Heart right ventricle (tissue), 16 donors: ENCODE results near the gene HCK. TPM values are rescaled to one million over a fixed set of nuclear protein-coding genes. Genes with fewer than 3 reads are reported as not detected.

Experiments used
- ATAC-seq, 8 donors: fragments of 200-7000 bp; cut with Tn5 transposase; one replicate each; pipeline ENCODE4 v1.9.1; 2020; ENCODE audit warnings: mild to moderate bottlenecking in 8 of 8, moderate library complexity in 8 of 8, moderate number of reproducible peaks in 1 of 8
- DNase-seq, 2 donors: peaks; one replicate each; pipeline ENCODE4 v3.0.0-alpha.2; 2020
- H3K27ac ChIP-seq, 10 donors: fragments of 200-600 bp; sonication (generic) in 2 of 10; one replicate each; pipeline versions ENCODE4 v1.5.0 to v1.8.0; 2020 to 2022; ENCODE audit warnings: mild to moderate bottlenecking in 3 of 10
- H3K27me3 ChIP-seq, 7 donors: fragments of 200-600 bp; one replicate each; pipeline ENCODE4 v1.8.0; 2021 to 2022; ENCODE audit warnings: mild to moderate bottlenecking in 2 of 7
- H3K36me3 ChIP-seq, 9 donors: fragments of 200-600 bp; sonication (generic) in 1 of 9; one replicate each; pipeline versions ENCODE4 v1.5.0 to v1.8.0; 2020 to 2022; ENCODE audit warnings: mild to moderate bottlenecking in 2 of 9
- H3K4me1 ChIP-seq, 9 donors: fragments of 200-600 bp; sonication (generic) in 1 of 9; one replicate each; pipeline versions ENCODE4 v1.5.0 to v1.8.0; 2020 to 2022; ENCODE audit warnings: mild to moderate bottlenecking in 4 of 9
- H3K4me3 ChIP-seq, 10 donors: fragments of 200-600 bp; sonication (generic) in 2 of 10; one replicate each; pipeline versions ENCODE4 v1.5.0 to v1.8.0; 2020 to 2022; ENCODE audit warnings: mild to moderate bottlenecking in 7 of 10, moderate library complexity in 2 of 10
- H3K9me3 ChIP-seq, 11 donors: fragments of 200-600 bp in 10 of 11; sonication (generic) in 2 of 11; one replicate each; pipeline versions ENCODE4 v1.5.0 to v1.8.0; 2013 to 2022; ENCODE audit warnings: mild to moderate bottlenecking in 2 of 11, control low read depth in 1 of 11, moderate library complexity in 1 of 11
- CTCF ChIP-seq, 9 donors: fragments of 200-600 bp; sonication (generic) in 2 of 9; IDR thresholded peaks; one replicate each; pipeline versions ENCODE4 v1.5.0 to v1.8.0; 2021 to 2022; ENCODE audit warnings: antibody characterized with exemption in 9 of 9, mild to moderate bottlenecking in 5 of 9, moderate library complexity in 1 of 9
- WGBS, 2 donors: extraction: QIAGEN DNeasy Blood & Tissue Kit; methylation state at CpG; one replicate each; pipeline ENCODE4 v1.1.7; 2013; ENCODE audit warnings: inconsistent platforms in 1 of 2; 5-methylcytosine and 5-hydroxymethylcytosine counted together
- intact Hi-C, 10 donors: fragments of 100-400 bp; cut with DNase I; formaldehyde crosslinking; loops; one replicate each; pipeline versions ENCODE4 v1.11.1 to v1.14.2; 2022
- polyA plus RNA-seq, 2 donors: library from polyadenylated mRNA; stranded (reverse); fragments of 200-250 nt; gene quantifications; one replicate each; pipeline ENCODE4 v1.2.3, GENCODE V29; 2013
- total RNA-seq, 10 donors: library from RNA; stranded (reverse); fragmentation: NEBNext Ultra II Directional in 3 of 10; extraction: Animal tissue kit (Norgen Biotek cat#: 25700) in 3 of 10; gene quantifications; one replicate each; pipeline versions ENCODE4 v1.2.1 to v1.2.4, GENCODE V29; 2021 to 2023
- donor health status: Arrhythmogenic right ventricular cardiomyopathy.
- donor health status: ischemic (EF 13 %, LVEDD 7.1; RV severe dilation, severe dysfunction).
- donor health status: healthy with polysubstance abuse.
- donor health status: DM: no; HTN: yes; CAD: no.
- donor health status: DM: no; HTN: no; CAD: no.
- donor health status: ischemic (EF 25% LVEDD 6.9; RV normal size, moderate dysfunction).
- donor health status: ischemic (EF 25% LVEDD 5.7; RV mildly dilated, moderate dysfunction).
- donor health status: healthy.
- donor health status: DM: yes; HTN: yes; CAD: no.
- donor health status: Ischemic cardiomyopathy.
- donor health status: ischemic (EF 35%, LVEDD 5.7; RV mildly dilated, moderate dysfunction).
- donor health status: nonischemic (EF 11% LVEDD 7.7; RV severe dilation, severe dysfunction).
- donor health status: DM: yes; HTN: yes; CAD: no.
- donor health status: PGD.
- donor health status: ischemic (EF 29% LVEDD 5.4; RV normal size, mild dysfunction).
- donor health status: nonischemic (EF 23%, LVEDD 6.1; RV moderate dilation, normal function).

The HCK gene
- total and polyA plus RNA-seq, 12 donors = 1.6 to 22.9 (median 3.0) TPM

DNA sequence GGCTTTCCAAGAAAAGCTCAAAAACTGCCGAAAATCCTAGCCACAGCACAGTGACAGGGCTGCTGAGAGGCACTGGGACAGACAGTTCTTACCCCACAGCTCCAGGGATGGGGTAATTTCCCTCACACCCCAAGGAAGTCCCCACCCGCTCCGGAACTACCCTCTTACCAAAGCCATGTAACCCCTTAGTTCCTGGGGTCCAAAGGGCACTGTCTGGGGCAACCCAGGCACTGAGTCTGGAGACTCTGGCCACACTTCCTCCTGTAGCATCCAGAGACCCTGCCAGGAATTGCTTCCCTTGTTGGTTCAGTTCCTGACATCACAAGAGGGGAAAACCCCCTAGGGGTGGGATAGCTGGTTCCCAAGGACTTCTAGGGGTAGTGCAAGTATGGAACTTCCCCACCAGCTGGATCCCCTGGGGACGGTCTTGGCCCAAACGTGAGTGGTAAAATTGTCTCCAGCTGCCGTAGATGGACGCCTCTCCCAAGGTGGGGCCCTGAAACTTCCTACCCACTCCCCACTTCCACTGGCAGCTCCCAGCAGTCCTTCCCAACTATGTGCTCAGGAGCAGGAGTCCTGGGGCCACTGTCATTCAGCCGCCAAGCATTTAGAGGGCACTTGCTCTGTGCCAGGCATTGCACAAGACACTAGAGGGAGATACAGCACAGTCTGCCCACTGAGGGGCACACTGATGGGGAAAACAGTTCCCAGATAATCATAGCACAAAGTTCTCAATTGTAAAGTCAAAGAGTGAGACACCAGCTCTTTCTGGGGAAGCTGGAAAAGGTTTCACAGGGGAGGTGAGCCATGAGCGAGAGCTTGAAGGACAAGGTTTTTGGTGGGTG is 17.2 kb upstream of the HCK start:
- TF ChIP-seq CTCF (IDR thresholded peaks at IDR 0.05) = peak in 4 of 9 donors; percentile 21 to 36 (median 29)
- DNase-seq (no peak), ATAC-seq (peak in 6 of 8 donors; percentile 28 to 73 (median 56))
- intact Hi-C loops = loop anchor here in 9 of 10 donors (2.0 to 10.0 kb wide), 10 partner anchors 60 to 490 kb away; partner anchors contain the start of gene PDRG1 (in 4 of the 9)
- WGBS, 2 donors = 46 to 50% methylated on average over 9 of the region's 9 CpGs
- no peak overlapping the region for H3K4me3 ChIP-seq
- peaks cover 0 to 32% (median 0%) of the 10 kb centered on the region in 9 donors for H3K36me3 ChIP-seq
- H3K4me1 ChIP-seq = peaks cover 3 to 74% (median 11%) of the 10 kb centered on the region in 9 donors
- H3K9me3 ChIP-seq = peaks cover 0 to 4% (median 0%) of the 10 kb centered on the region in 11 donors
- peaks cover 0 to 54% (median 19%) of the 10 kb centered on the region in 7 donors for H3K27me3 ChIP-seq
- peak overlapping the region in 2 of 10 donors; percentile 29 to 66 for H3K27ac ChIP-seq

- 83 to 87% methylated on average over 8 of the region's 8 CpGs for WGBS, 2 donors
- Histone ChIP-seq H3K4me3 (no peak overlapping the region), H3K27ac (peak overlapping the region in 2 of 10 donors; percentile 29 to 66), H3K36me3 (peaks cover 0 to 26% (median 0%) of the 10 kb centered on the region in 9 donors), H3K4me1 (peaks cover 3 to 78% (median 11%) of the 10 kb centered on the region in 9 donors), H3K27me3 (peaks cover 0 to 54% (median 19%) of the 10 kb centered on the region in 7 donors), H3K9me3 (peaks cover 0 to 4% (median 0%) of the 10 kb centered on the region in 11 donors)
- DNase-seq (no peak), ATAC-seq (no peak)
- no peak for TF ChIP-seq CTCF (IDR thresholded peaks at IDR 0.05)
- intact Hi-C loops = loop anchor here in 8 of 10 donors (2.0 to 10.0 kb wide), 6 partner anchors 59 to 489 kb away; partner anchors contain the start of gene PDRG1 (in 1 of the 8)
These were observed 16.6 kb upstream of the HCK start for GRCh38 chr20:32035426-32035779.

GRCh38 chr20:32036252-32036651 is 15.8 kb upstream of the HCK start:
- Histone ChIP-seq H3K36me3 (peaks cover 0 to 22% (median 0%) of the 10 kb centered on the region in 9 donors), H3K9me3 (peaks cover 0 to 4% (median 0%) of the 10 kb centered on the region in 11 donors), H3K4me3 (no peak overlapping the region), H3K27ac (peak overlapping the region in 1 of 10 donors; percentile 66), H3K27me3 (peaks cover 0 to 49% (median 19%) of the 10 kb centered on the region in 7 donors), H3K4me1 (peaks cover under 1 to 81% (median 8%) of the 10 kb centered on the region in 9 donors)
- intact Hi-C loops = loop anchor here in 7 of 10 donors (10.0 kb wide), 5 partner anchors 59 to 489 kb away; no protein-coding TSS in a partner anchor
- ATAC-seq = no peak
- TF ChIP-seq CTCF (IDR thresholded peaks at IDR 0.05) = no peak
- 47 to 56% methylated on average over 4 of the region's 4 CpGs for WGBS, 2 donors
- DNase-seq = no peak

DNA sequence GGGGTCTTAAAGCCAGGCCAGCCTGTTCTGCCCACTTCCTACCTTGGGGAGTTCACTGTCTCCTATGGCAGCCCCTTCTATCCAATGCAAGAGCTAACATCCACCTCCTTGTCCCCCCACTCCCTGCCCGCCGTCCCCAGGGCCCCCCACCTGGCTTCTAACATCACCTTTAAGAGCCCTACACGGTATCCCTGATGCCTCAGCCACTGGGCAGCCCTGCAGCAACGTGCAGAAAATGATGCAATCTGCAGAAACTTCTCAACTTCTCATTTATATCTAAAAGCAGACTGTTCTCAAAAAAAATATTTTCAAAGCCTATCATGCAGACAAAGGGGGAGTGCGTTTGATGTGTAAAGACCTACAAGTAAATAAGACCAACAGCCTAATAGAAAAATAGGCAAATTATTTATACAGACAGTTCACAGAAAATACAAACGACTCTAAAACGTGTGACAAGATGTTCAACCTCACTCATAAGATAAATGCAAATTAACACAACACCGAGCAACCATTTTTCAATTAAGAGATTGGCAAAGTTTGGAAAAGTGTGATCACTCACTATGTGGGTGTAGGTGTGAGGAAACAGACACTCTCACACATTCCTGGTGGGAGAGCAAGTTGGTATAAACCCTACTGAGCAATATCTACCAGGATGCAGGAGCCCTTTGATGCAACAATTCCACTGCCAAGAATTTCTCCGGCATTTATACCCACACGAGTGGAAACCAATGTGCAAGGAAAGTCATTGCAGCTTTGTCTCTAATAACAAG is 15.1 kb upstream of the HCK start:
- peaks cover 0 to 4% (median 0%) of the 10 kb centered on the region in 11 donors for H3K9me3 ChIP-seq
- no peak for TF ChIP-seq CTCF (IDR thresholded peaks at IDR 0.05)
- 60 to 65% methylated on average over 10 of the region's 10 CpGs for WGBS, 2 donors
- peak overlapping the region in 1 of 10 donors; percentile 49 for H3K27ac ChIP-seq
- intact Hi-C loops = loop anchor here in 7 of 10 donors (10.0 kb wide), 5 partner anchors 58 to 488 kb away; no protein-coding TSS in a partner anchor
- peaks cover 0 to 21% (median 0%) of the 10 kb centered on the region in 9 donors for H3K36me3 ChIP-seq
- no peak for DNase-seq
- peaks cover 0 to 81% (median 6%) of the 10 kb centered on the region in 9 donors for H3K4me1 ChIP-seq
- no peak overlapping the region for H3K4me3 ChIP-seq
- ATAC-seq = no peak
- peaks cover 0 to 48% (median 19%) of the 10 kb centered on the region in 7 donors for H3K27me3 ChIP-seq
